H54 (cell line): ENCODE data around the gene E2F1.

Experiments used
- DNase-seq: peaks from one replicate; pipeline ENCODE4 v3.0.0; 2011; ENCODE audit warnings: low spot score, mixed read lengths; ENCODE audit not compliant: insufficient read length
- FAIRE-seq: peaks from 3 replicates; lab custom pipeline; 2011; peaks lifted over from hg19 to GRCh38; lab: Jason Lieb, UNC
- POLR2A ChIP-seq: IDR thresholded peaks from 2 replicates; pipeline ENCODE4 v1.6.1; 2011; ENCODE audit warnings: low read depth, mild to moderate bottlenecking, low read length

E2F1 gene

DNA sequence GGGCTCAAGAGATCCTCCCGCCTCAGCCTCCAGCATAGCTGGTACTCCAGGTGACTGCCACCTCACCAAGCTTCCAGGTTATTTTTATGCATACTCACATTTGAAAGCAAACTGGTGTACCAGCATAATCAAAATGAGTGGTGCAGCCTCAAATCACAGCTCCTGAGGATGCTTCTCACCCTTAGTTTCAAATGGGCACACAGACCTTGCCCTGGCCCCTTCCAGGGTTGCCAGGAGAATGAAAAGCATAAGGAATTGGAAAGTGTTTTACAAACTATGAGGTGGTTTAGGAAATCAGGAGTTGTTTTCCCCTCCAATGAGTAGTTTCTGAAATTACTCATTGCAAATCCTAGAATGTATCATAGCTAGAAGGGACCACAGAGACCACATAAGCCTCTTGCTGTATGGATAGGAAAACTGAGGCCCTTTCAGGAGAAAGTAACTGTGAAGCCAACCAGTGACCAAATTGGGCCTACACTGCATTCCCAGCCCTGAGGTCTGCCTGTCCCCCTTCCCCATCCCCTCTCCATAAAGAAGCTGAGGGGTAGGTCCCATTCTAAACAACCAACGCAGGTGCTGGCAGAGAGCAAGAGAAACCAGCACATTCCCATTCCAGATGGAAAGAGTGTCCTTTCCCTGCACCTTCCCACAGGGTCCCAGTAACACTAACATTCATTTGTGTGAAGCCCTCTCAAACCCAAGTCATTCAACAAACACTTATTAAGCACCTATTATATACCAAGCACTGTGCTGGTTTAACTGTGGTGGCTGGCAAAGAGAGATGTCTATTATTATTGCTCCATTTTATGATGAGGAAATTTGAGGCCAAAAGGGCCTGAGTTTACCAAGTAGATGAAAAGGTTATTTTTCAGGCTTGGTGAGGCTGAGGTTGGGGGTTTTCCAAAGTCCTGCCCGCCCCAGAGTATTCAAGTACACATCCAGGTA lies 2.1 kb upstream of the E2F1 start:
- FAIRE-seq (no peak), DNase-seq (no peak)
- TF ChIP-seq POLR2A: no peak

DNA sequence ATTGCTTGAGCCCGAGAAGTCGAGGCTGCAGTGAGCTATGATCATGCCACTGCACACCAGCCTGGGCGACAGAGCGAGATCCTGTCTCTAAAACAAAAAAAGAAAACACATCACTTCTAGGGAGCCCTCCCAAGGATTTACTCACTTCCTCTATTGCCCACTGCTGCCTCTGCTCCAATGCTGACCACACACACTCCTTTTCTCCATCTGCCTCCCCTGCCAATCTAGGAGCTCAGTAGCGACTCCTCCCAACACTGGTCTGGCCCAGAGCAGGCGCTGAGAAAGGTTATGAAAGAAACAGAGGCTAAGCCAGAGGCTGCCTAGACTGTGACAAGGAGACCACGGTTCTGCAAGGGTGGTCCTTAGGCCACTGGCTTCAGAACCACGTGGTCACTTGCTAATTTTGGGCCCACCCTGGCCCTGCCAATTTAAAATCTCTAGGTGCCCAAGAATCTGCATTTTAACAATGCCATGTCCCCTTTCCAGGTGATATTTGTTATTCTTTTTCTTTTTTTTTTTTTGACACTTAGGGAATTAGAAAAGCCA lies 1.3 kb upstream of the E2F1 start:
- TF ChIP-seq POLR2A: no peak
- FAIRE-seq (no peak), DNase-seq (no peak)

DNA sequence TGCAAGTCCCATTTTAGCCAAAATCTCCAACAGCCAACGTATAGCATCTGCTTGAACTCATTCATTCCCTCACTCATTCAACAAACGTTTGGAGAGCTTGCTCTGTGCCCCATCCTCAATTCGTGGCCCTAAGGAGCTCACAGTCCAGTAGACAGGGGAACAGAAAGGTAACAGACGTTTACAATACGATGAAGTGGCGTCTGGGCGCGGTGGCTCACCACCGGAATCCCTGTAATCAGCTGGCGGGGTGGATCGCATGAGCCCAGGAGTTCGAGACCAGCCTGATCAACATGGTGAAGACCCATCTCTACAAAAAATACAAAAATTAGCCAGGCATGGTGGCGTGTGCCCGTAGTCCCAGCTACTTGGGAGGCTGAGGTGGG lies 790 bp upstream of the E2F1 start:
- no peak for TF ChIP-seq POLR2A
- DNase-seq (no peak), FAIRE-seq (no peak)

DNA sequence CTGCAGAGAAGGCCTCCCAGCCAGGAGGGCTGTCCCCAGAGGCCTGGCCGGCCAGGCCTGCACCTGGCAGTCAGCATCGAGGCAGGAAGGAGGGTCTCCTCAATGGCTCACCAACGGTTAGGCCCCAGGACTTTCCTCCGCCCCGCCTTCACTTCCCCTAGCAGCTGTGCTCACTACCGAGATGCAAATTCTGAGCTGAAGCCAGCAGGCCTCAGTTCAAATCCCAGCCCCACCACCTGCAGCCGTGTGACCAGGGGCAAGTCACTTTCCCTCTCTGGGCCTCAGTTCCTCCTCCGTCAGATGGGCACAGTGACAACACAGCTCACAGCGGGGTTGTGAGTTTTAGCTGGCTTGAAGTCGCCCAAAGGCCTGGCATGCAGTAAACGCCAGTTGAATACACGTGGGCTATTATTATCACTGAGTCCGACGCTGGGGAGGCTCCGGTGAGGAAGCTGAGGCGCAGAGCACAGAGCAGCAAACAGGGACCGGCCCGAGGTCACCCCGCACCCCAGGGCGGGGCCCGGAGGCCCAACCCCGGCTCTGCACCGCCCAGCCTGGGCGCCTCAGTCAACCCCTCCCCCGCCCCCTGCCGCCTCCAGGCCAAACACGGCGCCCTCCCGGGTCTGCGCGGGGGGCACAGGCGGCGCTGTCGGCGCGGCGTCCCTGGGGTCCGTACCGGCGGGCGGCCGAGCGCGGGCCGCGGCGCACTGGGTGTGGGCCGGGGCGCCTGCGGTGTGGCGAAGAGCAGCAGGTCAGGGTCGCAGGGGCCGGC lies 671 bp downstream of the E2F1 start:
- TF ChIP-seq POLR2A: 0 out of 2 replicates have a peak, but pooled peaks have one; percentile 16
- FAIRE-seq (no peak), DNase-seq (no peak)

DNA sequence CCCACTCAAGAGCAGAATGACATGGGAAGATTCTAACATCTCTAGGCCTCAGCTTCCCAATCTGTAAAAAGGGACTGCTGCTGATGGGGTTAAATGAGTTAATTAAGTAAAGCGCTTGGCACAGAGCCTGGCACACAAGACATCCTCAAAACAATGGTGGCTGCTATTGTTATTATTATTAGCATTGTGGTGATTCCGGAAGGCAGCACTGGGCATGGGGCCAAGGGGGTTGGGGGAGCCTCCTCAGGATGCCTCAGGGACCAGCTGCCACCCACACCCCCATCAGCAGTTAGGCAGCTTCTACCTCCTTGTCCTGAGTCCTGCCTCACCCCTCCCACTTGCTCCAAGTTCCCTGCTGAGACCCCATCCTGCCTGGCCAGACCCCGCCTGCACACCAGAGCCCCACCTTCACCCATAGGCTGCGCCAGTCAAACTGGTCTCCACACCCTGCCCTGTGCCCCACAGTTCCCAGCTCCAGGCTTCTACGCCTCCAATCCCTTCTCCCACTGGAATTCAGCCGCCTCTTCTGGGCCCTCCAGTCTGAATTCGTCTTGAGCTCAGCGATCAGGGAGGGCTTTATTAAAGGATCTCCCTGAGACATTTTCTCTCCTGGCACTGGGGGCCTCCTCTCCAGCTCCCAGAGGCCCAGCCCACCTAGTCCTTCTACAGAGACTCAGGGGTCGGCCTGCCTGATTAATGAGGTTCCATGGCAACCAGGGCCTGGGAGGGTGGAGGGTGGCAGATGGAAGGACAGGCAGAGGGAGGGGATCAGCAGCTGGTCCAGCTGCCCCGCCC lies 1.5 kb downstream of the E2F1 start:
- peak; percentile 6; the same call in 1 of the 2 replicates for TF ChIP-seq POLR2A
- FAIRE-seq: no peak
- DNase-seq: no peak

DNA sequence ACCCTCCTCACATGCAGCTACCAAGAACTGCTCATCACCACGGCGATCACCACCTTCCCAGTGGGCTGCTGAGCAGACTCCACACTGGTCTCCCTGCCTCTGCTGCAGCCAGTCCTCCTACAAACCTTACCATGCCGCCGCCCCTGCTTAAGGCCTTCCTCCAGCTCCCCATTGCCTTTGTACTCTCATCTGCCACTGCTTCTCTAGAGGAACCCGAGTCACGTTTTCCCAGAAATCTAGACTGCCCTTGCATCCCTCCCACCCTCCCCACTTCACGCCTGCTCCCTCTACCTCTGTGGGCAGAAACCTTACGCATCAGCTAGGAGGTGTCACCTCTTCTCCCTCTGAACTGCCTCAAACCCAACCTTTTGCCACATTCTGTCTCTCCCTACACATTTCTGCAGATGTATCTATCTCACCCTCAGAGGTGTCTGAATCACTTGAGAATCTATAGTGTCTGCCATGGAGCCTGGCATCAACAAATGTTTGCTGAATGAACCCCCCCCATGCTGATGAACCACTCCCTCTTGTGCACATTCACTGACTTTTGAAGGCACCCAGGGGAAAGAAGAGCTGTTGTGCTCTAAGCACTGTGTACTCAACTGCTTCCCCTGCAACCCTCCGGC lies 4.3 kb downstream of the E2F1 start:
- no peak for TF ChIP-seq POLR2A
- DNase-seq (no peak), FAIRE-seq (no peak)

DNA sequence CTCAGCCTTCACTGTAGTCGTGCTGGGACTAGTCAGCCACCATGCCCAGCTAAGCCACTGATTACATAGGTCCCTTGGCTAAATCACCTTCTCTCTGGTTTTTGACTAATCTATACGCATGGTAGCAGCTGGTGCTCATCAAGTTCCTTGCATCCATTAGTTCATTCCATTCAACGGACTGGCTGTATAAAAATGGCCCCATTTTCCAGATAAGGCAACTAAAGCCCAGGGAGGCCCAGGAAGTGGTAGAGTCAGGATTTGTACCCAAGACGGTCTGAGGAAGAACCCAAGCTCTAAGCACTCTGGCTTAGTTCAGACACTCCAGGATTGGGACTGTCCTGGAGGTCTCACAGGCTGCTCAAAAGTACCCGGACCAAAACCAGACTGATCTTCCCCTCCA lies 4.9 kb downstream of the E2F1 start:
- DNase-seq: no peak
- FAIRE-seq: no peak
- no peak for TF ChIP-seq POLR2A

DNA sequence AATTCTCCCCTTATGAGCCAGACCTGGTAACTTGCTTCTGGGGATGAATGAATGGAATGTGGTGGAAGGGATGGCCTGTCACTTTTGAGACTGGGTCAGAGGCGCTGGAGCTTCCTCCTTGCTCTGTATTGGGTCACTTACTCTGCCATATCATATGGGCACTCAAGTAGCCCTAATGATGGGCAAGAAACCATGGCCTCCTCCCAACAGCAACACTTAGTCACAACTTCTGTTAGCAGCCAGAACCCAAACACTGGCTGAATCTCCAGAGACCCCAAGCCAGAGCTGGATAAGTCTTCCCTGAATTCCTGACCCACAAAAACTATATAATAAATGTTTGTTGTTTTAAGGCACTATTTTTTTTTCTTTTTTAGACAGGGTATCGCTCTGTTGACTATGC lies 5.5 kb downstream of the E2F1 start:
- no peak for DNase-seq
- TF ChIP-seq POLR2A: no peak
- FAIRE-seq: no peak

DNA sequence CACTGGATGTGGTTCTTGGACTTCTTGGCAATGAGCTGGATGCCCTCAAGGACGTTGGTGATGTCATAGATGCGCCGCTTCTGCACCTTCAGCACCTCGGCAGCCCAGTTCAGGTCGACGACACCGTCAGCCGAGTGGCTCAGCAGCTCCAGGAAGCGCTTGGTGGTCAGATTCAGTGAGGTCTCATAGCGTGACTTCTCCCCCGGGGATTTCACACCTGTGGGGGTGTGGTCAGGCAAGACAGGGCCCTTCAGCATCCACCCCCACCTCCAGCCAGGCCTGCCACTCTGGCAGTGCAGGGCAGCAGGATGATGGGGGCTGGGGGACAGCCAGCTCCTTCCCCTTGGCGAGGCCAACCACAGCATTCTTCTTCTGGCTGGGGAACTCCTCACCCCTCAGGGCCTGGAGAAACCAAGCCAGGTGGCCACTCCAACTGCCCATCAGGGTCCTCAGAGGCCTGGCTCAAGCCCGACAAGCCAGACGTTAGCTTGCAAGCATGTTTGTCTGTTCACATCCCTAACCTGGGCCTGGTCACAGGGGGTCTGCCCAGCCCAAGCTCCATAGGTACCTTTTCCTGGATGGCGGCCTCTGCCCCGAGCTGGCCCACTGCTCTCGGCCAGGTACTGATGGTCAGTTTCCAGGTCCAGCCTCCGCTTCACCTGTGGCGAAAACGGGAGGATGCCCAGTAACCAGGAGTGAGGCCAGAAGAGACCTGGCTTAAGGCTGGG lies 6.3 kb downstream of the E2F1 start:
- FAIRE-seq (no peak), DNase-seq (no peak)
- TF ChIP-seq POLR2A: no peak

DNA sequence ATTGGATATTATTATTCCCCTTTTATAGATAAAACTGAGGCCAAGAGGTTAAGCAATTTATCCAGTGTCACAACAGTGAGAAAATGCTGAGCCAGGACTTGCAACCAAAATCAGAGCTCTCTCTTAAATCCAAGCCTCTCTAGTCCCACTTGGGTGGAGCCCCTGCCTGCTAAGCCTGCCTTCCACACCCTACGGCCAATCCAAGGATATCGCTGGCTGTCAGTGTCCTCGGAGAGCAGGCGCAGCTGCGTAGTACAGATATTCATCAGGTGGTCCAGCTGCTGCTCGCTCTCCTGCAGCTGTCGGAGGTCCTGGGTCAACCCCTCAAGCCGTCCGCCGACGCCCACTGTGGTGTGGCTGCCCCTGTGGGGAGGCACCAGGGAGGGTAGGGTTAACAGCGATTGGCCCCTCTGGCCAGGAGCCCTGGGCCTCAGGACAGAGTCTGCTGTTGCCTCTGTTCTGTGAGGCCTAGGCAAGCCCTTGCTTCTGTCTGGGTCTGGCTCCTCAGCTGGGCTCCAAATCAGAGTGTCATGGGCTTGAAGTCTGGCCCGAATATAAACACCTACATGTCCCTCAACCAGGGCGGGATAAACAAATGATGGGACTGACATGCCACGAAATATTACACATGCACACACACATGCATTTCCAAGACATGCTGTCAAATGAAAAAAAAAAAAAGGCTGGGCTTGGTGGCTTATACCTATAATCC lies 8.0 kb downstream of the E2F1 start:
- no peak for TF ChIP-seq POLR2A
- DNase-seq (no peak), FAIRE-seq (no peak)

DNA sequence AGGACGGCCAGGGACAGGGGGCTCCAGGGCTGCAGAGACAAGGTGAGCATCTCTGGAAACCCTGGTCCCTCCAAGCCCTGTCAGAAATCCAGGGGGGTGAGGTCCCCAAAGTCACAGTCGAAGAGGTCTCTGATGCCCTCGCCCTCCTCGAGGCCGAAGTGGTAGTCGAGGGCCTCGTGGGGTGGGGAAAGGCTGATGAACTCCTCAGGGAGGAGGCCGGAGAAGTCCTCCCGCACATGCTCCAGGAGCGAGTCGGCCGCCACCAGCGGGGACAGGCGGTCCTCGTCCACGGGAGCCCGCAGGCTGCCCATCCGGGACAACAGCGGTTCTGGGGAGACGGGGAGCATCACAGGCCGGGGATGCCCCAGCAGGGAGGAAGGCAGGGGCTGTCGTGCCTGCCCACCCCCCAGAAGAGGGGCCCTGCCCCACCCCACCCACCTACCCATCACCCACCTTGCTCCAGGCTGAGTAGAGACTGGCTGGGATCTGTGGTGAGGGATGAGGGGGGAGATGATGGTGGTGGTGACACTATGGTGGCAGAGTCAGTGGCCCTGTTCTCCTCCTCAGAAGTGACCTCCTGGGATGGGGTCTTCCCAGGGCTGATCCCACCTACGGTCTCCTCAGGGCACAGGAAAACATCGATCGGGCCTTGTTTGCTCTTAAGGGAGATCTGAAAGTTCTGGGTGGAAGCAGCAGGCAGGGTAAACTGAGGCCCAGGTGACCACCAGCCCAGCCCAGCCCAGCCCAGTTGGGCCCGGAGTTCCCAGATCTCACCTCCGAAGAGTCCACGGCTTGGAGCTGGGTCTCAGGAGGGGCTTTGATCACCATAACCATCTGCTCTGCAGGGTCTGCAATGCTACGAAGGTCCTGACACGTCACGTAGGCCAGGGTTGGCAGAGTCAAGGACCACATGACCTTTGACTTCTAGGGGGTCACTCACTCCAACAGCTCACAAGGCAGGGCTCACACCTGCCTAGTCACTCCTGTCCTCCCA lies 9.2 kb downstream of the E2F1 start:
- FAIRE-seq (no peak), DNase-seq (no peak)
- TF ChIP-seq POLR2A: no peak

DNA sequence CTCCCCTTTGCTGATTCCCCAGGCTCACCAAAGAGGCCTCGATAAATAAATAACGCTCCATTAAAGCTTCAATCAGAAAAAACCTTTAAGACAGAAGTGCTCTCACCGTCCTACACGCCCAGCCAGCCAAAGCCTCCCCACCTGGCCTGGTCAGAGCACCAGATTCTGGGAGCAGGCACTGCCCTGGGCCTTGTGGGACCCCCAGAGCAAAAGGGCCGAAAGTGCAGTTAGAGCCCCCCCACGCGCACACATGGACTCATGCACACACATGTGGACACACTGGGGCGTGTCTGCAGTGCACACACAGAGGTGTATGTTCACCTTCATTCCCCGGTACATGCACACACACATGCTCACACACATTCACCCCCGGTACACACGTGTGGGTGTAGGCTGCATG lies 10.1 kb downstream of the E2F1 start:
- TF ChIP-seq POLR2A: no peak
- FAIRE-seq (no peak), DNase-seq (no peak)
